ENCODE measurements around the gene NAT10.

Gene NAT10

GRCh38 chr11:34111722-34112270 lies 6.4 kb downstream of the NAT10 start:
- no peak for DNase-seq

GRCh38 chr11:34114014-34114413 lies 8.6 kb downstream of the NAT10 start:
- no peak for DNase-seq

- no peak for DNase-seq
These were observed 9.0 kb downstream of the NAT10 start for GRCh38 chr11:34114471-34114870.

GRCh38 chr11:34120651-34121050 lies 15.2 kb downstream of the NAT10 start:
- no peak for DNase-seq

- no peak for DNase-seq
These were observed 19.6 kb downstream of the NAT10 start for GRCh38 chr11:34124885-34125668.

- DNase-seq, result no peak
These were observed 21.8 kb downstream of the NAT10 start for GRCh38 chr11:34126959-34127848.

- DNase-seq, result no peak
These were observed 23.4 kb downstream of the NAT10 start for GRCh38 chr11:34128824-34129223.

- DNase-seq, result no peak
These were observed 27.0 kb downstream of the NAT10 start for GRCh38 chr11:34132261-34132965.

GRCh38 chr11:34134765-34135164 lies 29.3 kb downstream of the NAT10 start:
- no peak for DNase-seq

- DNase-seq, result no peak
These were observed 30.0 kb downstream of the NAT10 start for GRCh38 chr11:34135439-34135838.

GRCh38 chr11:34136420-34136819 lies 31.0 kb downstream of the NAT10 start:
- DNase-seq, result no peak

GRCh38 chr11:34139346-34139745 lies 33.9 kb downstream of the NAT10 start:
- DNase-seq, result no peak

- no peak for DNase-seq
These were observed 34.7 kb downstream of the NAT10 start for GRCh38 chr11:34140149-34140548.

- DNase-seq, result no peak
These were observed 37.6 kb downstream of the NAT10 start for GRCh38 chr11:34143048-34143447.

- DNase-seq, result no peak
These were observed 39.6 kb downstream of the NAT10 start for GRCh38 chr11:34145073-34145472.

GRCh38 chr11:34145847-34146381 lies 40.5 kb downstream of the NAT10 start:
- no peak for DNase-seq

- no peak for DNase-seq
These were observed 41.0 kb downstream of the NAT10 start for GRCh38 chr11:34146411-34146810.

GRCh38 chr11:34146866-34147265 lies 41.4 kb downstream of the NAT10 start:
- no peak for DNase-seq

GRCh38 chr11:34147581-34147980 lies 42.2 kb downstream of the NAT10 start:
- DNase-seq, result no peak

GRCh38 chr11:34148504-34149165 lies 43.2 kb downstream of the NAT10 start:
- DNase-seq, result no peak

GRCh38 chr11:34149274-34149673 lies 43.8 kb downstream of the NAT10 start:
- no peak for DNase-seq

GRCh38 chr11:34149786-34150185 lies 44.4 kb downstream of the NAT10 start:
- DNase-seq, result no peak

Measured in activated naive CD4-positive, alpha-beta T cell treated with Interleukin-2 at 50 U/mL for 16 hours (primary cell).